ENCODE results near the gene CLP1.

GRCh38 chr11:57645689-57646085 lies 11.9 kb upstream of the CLP1 start:
- TF ChIP-seq CTCF (IDR thresholded peaks at IDR 0.05) = no peak
- no peak for TF ChIP-seq POLR2AphosphoS5 (IDR thresholded peaks at IDR 0.05)
- TF ChIP-seq POLR2A (IDR thresholded peaks at IDR 0.05) = no peak
